GM21515 (cell line): ENCODE measurements around the gene NPRL2.
A peak's percentile ranks its signal among the peaks of the same experiment; 100 is the strongest.

Experiments
- ATAC-seq: cut with Tn5 transposase; IDR thresholded peaks from one replicate; pipeline ENCODE4 v1.9.1; 2021; ENCODE audit not compliant: unreplicated experiment

Gene NPRL2

GRCh38 chr3:50373146-50374051 lies 22.8 kb upstream of the NPRL2 start:
- no peak for ATAC-seq

GRCh38 chr3:50372349-50372748 lies 21.8 kb upstream of the NPRL2 start:
- ATAC-seq: no peak

GRCh38 chr3:50371133-50371685 lies 20.6 kb upstream of the NPRL2 start:
- no peak for ATAC-seq

- no peak for ATAC-seq
These were observed 20.0 kb upstream of the NPRL2 start for GRCh38 chr3:50370594-50370993.

- no peak for ATAC-seq
These were observed 18.6 kb upstream of the NPRL2 start for GRCh38 chr3:50369012-50369670.

GRCh38 chr3:50365842-50366220 lies 15.3 kb upstream of the NPRL2 start:
- no peak for ATAC-seq

- peak; percentile 89 for ATAC-seq
These were observed 14.7 kb upstream of the NPRL2 start for GRCh38 chr3:50365080-50365841.

GRCh38 chr3:50364573-50365079 lies 14.1 kb upstream of the NPRL2 start:
- peak; percentile 6 for ATAC-seq

- ATAC-seq: peak; percentile 14
These were observed 9.2 kb upstream of the NPRL2 start for GRCh38 chr3:50359760-50360110.

- peak; percentile 98 for ATAC-seq
These were observed 8.6 kb upstream of the NPRL2 start, which contains the start of gene TMEM115 for GRCh38 chr3:50358911-50359759. Gene TMEM115, minus strand, starts transcription at chr3:50359521. Its CDS starts 458 bp downstream, at chr3:50359063.

GRCh38 chr3:50358355-50358910 lies 7.9 kb upstream of the NPRL2 start:
- ATAC-seq: no peak

GRCh38 chr3:50357481-50357880 lies 6.9 kb upstream of the NPRL2 start:
- no peak for ATAC-seq

GRCh38 chr3:50356553-50356952 lies 6.0 kb upstream of the NPRL2 start:
- no peak for ATAC-seq

GRCh38 chr3:50355829-50356552 lies 5.4 kb upstream of the NPRL2 start:
- ATAC-seq: no peak

- no peak for ATAC-seq
These were observed 4.3 kb upstream of the NPRL2 start for GRCh38 chr3:50354850-50355249.

- ATAC-seq: no peak
These were observed 3.7 kb upstream of the NPRL2 start for GRCh38 chr3:50354186-50354764.

GRCh38 chr3:50353245-50354004 lies 2.9 kb upstream of the NPRL2 start:
- no peak for ATAC-seq

GRCh38 chr3:50352781-50353180 lies 2.2 kb upstream of the NPRL2 start:
- ATAC-seq: no peak
